GM21737 (cell line): ENCODE measurements around the gene PLG.
A peak's percentile ranks its signal among the peaks of the same experiment; 100 is the strongest.
"Not testable (repeated sequence)": the region's sequence is repeated elsewhere in the genome, so short reads cannot be mapped to it uniquely, and the experiment has no call there.

ENCODE experiments used
- ATAC-seq: cut with Tn5 transposase; IDR thresholded peaks from one replicate; pipeline ENCODE4 v1.9.1; 2021; ENCODE audit warnings: mild to moderate bottlenecking, moderate library complexity; ENCODE audit not compliant: unreplicated experiment

The PLG gene

GRCh38 chr6:160774399-160774798 is 72.4 kb downstream of the PLG start:
- ATAC-seq = no peak

DNA sequence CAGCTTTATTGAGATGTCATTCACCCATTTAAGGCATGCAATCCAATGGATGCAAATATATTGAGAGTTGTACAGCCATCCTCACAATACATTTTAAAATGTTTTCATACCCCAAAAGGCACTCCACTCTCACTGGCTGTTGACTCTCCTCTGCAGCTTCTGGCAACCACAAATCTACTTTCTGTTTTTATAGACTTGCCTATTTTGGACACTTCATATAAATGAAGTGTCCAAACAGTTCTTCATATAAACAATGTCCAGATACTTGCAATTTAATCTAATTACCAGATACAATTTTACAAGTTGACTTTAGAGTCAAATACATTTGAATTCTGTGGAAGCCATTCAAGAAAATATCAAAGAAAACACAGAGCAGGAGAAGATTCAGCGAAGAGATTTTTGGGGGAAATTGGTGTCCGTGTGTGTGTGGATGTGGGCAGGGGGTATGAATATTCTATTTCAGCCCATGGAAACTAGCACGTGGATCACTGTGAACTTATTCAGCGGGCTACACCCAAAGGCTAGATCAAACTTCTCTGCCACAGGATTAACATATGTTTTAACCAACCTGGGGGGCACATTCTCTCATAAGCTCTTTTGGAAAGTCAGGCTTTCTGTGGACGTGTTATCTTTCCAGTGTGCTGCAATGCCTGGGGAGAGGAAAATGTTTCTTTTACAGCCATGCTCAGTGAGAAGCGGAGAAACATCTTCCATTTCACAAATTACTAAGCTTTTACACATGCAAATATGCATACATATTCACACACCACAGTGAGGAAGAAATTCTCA is 73.9 kb downstream of the PLG start:
- ATAC-seq = no peak

DNA sequence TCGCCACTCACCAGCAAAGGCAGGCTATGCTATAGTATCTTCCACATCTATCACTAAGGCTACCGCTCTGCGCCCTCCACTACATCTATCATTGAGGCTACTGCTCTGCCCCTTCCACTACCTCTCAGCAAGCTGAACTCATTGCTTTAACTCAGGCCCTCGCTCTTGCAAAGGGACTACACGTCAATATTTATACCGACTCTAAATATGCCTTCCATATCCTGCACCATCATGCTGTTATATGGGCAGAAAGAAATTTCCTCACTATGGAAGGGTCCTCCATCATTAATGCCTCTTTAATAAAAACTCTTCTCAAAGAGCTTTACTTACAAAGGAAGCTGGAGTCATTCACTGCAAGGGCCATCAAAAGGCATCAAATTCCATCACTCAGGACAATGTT is 77.1 kb downstream of the PLG start:
- ATAC-seq = not testable (repeated sequence)

DNA sequence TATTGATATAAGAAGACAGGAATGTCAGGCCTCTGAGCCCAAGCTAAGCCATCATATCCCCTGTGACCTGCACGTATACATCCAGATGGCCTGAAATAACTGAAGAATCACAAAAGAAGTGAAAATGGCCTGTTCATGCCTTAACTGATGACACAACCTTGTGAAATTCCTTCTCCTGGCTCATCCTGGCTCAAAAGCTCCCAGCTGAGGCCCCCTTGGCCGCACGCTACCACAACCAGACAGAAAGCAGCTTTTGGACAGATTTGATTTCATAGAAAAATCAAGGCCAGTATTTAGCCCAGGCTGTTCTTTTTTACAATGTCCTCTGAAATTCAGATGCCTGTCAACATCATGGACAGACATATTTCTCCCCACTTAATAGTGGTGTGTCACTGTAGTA is 78.6 kb downstream of the PLG start:
- not testable (repeated sequence) for ATAC-seq

- no peak for ATAC-seq
Observed at GRCh38 chr6:160781298-160781697, 79.3 kb downstream of the PLG start.

- no peak for ATAC-seq
Observed at GRCh38 chr6:160782228-160782627, 80.2 kb downstream of the PLG start.

- no peak for ATAC-seq
Observed at GRCh38 chr6:160783741-160784140, 81.7 kb downstream of the PLG start.

GRCh38 chr6:160788126-160788525 is 86.1 kb downstream of the PLG start:
- not testable (repeated sequence) for ATAC-seq

- no peak for ATAC-seq
Observed at GRCh38 chr6:160788806-160789205, 86.8 kb downstream of the PLG start.

DNA sequence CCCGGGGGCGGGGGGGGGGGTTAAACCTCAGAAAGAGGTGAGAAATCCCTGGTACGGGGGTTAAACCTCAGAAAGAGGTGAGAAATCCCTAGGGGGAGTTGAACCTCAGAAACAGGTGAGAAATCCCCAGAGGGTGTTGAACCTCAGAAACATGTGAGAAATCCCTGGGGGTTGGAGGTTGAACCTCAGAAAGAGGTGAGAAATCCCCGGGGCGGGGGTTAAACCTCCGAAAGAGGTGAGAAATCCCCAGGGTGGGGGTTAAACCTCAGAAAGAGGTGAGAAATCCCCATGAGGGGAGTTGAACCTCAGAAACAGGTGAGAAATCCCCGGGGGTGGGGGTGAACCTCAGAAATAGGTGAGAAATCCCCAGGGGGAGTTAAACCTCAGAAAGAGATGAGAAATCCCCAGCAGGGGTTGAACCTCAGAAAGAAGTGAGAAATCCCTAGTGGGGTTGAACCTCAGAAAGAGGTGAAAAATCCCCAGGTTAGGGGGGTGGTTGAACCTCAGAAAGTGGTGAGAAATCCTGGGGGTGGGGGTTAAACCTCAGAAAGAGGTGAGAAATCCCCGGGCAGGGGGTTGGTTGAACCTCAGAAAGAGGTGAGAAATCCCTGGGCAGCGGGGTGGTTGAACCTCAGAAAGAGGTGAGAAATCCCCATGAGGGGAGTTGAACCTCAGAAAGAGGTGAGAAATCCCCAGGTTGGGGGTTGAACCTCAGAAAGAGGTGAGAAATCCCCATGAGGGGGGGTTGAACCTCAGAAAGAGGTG is 87.4 kb downstream of the PLG start:
- no peak for ATAC-seq

DNA sequence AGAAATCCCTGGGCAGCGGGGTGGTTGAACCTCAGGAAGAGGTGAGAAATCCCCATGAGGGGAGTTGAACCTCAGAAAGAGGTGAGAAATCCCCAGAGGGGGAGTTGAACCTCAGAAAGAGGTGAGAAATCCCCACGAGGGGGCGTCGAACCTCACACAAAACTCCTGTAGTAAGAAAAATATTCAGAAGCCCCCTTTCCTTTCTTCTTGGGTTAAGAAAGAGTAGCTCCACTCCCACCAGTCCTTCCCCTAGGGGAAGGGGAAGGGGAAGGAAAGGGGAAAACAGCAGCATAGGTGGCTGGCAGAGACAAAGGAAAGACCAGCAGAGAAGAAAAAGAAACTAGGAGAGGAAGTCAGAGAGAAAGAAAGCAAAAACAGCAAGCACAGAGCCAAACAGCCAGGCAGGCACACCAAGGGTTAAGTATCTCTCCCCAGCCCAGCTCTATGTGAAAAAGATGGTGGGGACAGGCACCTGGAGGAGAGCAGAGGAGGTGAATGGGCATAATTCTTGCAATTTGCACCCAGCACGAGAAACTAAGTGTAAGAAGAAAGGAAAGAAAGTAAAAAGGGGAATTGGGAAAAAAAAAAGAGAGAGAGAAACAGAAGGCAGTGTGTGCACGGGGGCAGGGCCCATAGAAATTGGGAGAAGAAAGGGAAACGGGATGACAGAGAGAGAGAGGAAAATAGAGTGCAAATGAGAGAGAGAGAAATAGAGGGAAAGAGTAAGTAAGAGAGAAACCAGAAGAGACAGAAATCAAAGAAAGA is 88.2 kb downstream of the PLG start:
- ATAC-seq = no peak

GRCh38 chr6:160791459-160791858 is 89.4 kb downstream of the PLG start:
- ATAC-seq = peak; percentile 51

GRCh38 chr6:160791981-160792418 is 90.0 kb downstream of the PLG start:
- ATAC-seq = peak; percentile 39

DNA sequence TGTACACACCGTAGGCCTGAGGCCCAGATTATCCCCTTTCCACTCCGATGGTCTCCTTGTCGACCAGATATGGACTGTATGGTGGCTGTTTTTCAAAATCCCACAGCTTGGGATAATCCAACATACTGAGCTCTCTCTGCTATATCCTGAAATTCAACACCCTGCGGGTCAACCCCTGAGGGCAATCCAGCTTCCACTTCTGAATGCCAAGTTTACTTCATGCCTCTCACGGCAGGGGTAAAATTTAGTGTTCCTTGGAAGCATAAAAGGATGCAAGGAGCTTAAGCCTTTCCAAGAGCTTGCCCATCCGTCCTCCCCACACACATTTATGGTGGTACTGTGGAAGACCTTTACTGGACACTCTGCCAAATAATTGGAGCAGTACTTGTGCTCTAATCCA is 90.7 kb downstream of the PLG start:
- ATAC-seq = no peak

- ATAC-seq = no peak
Observed at GRCh38 chr6:160793652-160794051, 91.6 kb downstream of the PLG start.

DNA sequence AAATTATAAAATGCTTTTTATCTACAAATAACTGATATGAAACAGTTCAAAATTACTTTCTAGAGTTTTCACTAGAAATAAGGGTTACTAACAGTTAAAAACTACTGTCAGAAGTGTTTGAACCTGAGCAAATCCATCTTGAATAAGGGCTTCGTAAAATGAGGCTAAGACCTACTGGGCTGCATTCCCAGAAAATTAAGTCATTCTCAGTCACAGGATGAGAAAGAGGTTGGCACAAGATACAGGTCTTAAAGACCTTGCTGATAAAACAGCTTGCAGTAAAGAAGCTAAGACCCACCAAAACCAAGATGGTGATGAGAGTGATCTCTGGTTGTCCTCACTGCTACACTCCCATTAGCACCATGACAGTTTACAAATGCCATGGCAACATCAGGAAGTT is 93.7 kb downstream of the PLG start:
- no peak for ATAC-seq

DNA sequence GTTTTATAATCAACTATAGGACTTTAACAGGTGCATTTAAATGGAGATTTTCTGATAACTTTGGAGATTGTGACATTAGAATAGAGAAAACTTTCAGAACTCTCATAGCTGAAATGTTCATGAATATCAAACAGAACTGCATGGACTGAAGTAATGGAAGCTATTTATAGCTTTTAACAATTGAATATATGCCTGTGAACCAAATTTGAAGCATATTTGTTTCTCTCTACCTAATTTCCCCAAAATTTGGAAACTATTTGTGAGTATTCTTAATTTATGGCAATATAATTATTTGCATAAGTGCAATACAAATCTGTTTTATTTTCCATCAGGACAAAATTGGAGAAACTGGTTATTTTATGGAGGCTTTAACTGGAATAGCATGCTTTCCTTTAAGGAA is 96.6 kb downstream of the PLG start:
- no peak for ATAC-seq

DNA sequence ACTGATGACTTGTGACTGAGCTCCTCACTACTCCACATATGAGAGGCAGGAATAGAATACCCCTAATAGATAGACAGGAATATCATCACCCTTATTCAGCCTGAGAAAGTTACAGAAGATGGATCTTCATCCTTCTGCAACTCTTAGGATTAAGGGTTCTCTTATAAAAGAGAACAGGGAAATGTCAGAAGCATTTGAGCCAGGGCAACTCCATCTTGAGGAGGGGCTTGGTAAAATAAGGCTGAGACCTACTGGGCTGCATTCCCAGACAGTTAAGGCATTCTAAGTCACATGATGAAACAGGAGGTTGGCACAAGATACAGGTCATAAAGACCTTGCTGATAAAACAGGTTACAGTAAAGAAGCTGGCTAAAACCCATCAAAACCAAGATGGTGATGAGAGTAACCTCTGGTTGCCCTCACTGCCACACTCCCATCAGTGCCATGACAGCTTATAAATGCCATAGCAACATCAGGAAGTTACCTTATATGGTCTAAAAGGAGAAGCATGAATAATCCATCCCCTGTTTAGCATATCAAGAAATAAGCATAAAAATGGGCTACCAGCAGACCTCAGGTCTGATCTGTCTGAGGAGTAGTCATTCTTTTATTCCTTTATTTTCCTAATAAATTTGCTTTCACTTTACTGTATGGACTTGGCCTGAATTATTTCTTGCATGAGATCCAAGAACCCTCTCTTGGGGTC is 97.9 kb downstream of the PLG start:
- ATAC-seq = no peak

DNA sequence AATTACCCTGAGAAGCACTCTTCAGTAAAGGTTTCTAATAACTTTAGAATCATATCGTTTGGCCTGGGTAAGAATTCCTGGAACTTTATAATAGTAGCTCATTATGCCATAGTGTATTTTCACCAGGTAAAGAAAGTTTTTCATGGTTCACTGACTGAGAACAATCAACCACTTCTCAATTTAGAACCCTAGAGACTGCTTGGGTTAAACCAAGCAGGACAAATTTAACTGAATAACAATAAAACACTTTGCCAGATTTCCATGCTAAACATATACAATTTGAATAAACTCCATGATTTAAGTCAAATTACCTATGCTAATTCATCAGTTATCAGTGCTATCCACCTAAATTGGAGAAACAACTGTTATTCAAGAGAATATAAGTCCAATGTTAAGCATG is 99.4 kb downstream of the PLG start:
- ATAC-seq = no peak

DNA sequence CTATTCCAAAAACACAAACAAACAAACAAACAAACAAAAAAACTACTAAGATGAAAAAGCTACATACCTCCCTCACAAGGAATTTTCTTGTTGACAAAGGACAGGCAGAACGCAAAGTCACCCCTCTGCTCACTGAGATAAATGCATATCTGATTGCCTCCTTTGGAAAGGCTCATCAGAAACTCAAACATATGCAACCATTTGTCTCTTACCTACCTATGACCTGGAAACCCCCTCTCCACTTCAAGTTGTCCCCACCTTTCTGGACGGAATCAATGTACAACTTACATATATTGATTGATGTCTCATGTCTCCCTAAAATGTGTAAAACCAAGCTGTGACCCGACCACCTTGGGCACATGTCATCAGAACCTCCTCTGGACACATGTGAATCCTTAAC is 100.0 kb downstream of the PLG start:
- ATAC-seq = not testable (repeated sequence)
